GM12875 (cell line): ENCODE data around the gene LPAR5.

Experiments used
- H3K4me3 ChIP-seq: one replicate; pipeline ENCODE4 v1.5.1; 2011; ENCODE audit warnings: low read depth, low read length, control low read depth
- CTCF ChIP-seq: IDR thresholded peaks from 2 replicates; pipeline ENCODE4 v1.5.1; 2011; ENCODE audit warnings: low read depth, mild to moderate bottlenecking, control low read depth, inconsistent platforms, low read length, moderate library complexity, borderline replicate concordance; ENCODE audit not compliant: insufficient read depth

The LPAR5 gene

GRCh38 chr12:6613776-6614512 lies 21.8 kb downstream of the LPAR5 start:
- no peak overlapping the region for H3K4me3 ChIP-seq

GRCh38 chr12:6613015-6613775 lies 22.6 kb downstream of the LPAR5 start:
- H3K4me3 ChIP-seq = no peak overlapping the region
- no peak for TF ChIP-seq CTCF

More at GRCh38 chr12:6613776-6614512, 21.8 kb downstream of the LPAR5 start:
- TF ChIP-seq CTCF = 0 out of 2 replicates have a peak, but pooled peaks have one; percentile 12

- no peak overlapping the region for H3K4me3 ChIP-seq
- TF ChIP-seq CTCF = no peak
Observed at GRCh38 chr12:6612652-6613014, 23.1 kb downstream of the LPAR5 start.

GRCh38 chr12:6612247-6612646 lies 23.5 kb downstream of the LPAR5 start:
- no peak overlapping the region for H3K4me3 ChIP-seq
- TF ChIP-seq CTCF = no peak

- H3K4me3 ChIP-seq = no peak overlapping the region
- TF ChIP-seq CTCF = no peak
Observed at GRCh38 chr12:6608592-6609281, 27.0 kb downstream of the LPAR5 start.

- H3K4me3 ChIP-seq = no peak overlapping the region
- TF ChIP-seq CTCF = no peak
Observed at GRCh38 chr12:6607751-6608591, 27.8 kb downstream of the LPAR5 start.
